ENCODE data around the gene TCEA3. TPM values are rescaled to one million over a fixed set of nuclear protein-coding genes. Genes with fewer than 3 reads are reported as not detected.

The TCEA3 gene
- total and polyA plus RNA-seq, 10 of the 15 experiments (the other 5 are each of a cell fraction or from before 2014, with no cell fraction given), result 0.06 to 0.23 (median 0.08) TPM; not detected in 7

DNA sequence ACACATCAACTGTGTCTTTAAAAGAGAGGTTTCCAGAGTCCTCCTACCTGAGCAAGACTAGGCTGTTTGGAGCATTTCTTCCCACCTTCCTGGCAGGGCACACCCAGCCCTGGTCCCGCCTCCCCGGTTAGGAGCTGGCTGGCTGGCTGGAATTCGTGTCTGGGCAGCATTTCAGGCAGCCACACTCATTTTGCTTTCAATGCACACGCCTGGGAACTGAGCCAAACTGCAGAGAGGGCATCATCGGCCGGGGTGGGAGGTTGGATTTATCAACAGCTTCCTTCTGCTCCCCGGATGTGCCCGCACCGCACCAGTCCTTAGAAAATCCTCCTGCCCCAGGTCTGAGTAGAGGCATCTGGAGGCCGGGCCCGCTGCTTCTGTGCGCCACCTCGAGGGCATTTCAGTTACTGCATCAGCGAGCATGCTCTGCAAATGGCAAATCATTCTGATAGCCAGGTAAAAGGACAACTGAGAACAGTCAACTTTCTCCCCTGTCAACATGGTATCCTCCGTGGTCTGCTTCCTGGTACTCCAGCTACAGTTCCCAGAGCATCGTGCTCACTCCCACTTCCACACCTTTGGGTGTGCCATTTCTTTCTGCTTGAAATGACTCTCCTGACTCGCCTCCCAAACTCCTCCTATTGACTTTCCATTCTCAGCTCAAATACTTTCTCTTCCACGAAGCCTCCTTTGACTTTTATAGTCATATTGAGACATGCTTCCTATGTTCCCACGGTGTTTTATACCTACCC, 20.6 kb downstream of the TCEA3 start:
- H3K4me2 ChIP-seq (ENCODE audit: control insufficient read depth, insufficient read depth), result peak overlapping the region; percentile 68
- H3K27ac ChIP-seq (ENCODE audit: control insufficient read depth, insufficient read depth), result no peak overlapping the region
- H3K9ac ChIP-seq (ENCODE audit: control insufficient read depth, insufficient read depth, low read length), result no peak overlapping the region
- H2AFZ ChIP-seq (ENCODE audit: control insufficient read depth, low read depth, low read length), result peak overlapping the region; percentile 72
- POLR2A ChIA-PET, result no interaction called here
- SMC1A ChIA-PET (ENCODE audit: uncharacterized antibody, unreplicated experiment), result interaction anchor here (0.6 to 2.7 kb wide), 13 partner anchors 9 to 356 kb away, joined by 3 to 11 read pairs (median 3); no protein-coding TSS in a partner anchor
- no peaks in the 10 kb centered on the region for H4K20me1 ChIP-seq (ENCODE audit: control insufficient read depth, insufficient read depth)
- peak; percentile 98 for ATAC-seq
- no peak for TF ChIP-seq NFIC (IDR thresholded peaks at IDR 0.05; ENCODE audit: low read depth, low read length)
- TF ChIP-seq SMC3 (IDR thresholded peaks at IDR 0.05; ENCODE audit: borderline replicate concordance, low read length), result peak; percentile 86
- TF ChIP-seq ZSCAN29 (IDR thresholded peaks at IDR 0.05), result no peak
- 0 out of 2 replicates have a peak, but pooled peaks have one; percentile 39 for TF ChIP-seq TCF12 (IDR thresholded peaks at IDR 0.05; ENCODE audit: low read depth, low read length)
- TF ChIP-seq ESRRA (IDR thresholded peaks at IDR 0.05; ENCODE audit: low read length), result no peak
- no peak for TF ChIP-seq NFXL1 (IDR thresholded peaks at IDR 0.05; ENCODE audit: borderline replicate concordance)
- peak; percentile 62; the same call in 1 of the 2 replicates for TF ChIP-seq SMARCA5 (IDR thresholded peaks at IDR 0.05)
- TF ChIP-seq IKZF1 (conservative IDR thresholded peaks at IDR 0.05), result 0 out of 2 replicates have a peak, but pooled peaks have one; percentile 22
- TF ChIP-seq EP300 (IDR thresholded peaks at IDR 0.05; ENCODE audit: borderline replicate concordance in 1 of 2, control insufficient read depth in 1 of 2, low read depth in 2 of 2, low read length in 2 of 2), result no peak
- peak; percentile 89 for TF ChIP-seq RAD21 (IDR thresholded peaks at IDR 0.05; ENCODE audit: insufficient read depth, low read depth, low read length)
- TF ChIP-seq HDGF (IDR thresholded peaks at IDR 0.05), result no peak
- TF ChIP-seq, protein P1, sequence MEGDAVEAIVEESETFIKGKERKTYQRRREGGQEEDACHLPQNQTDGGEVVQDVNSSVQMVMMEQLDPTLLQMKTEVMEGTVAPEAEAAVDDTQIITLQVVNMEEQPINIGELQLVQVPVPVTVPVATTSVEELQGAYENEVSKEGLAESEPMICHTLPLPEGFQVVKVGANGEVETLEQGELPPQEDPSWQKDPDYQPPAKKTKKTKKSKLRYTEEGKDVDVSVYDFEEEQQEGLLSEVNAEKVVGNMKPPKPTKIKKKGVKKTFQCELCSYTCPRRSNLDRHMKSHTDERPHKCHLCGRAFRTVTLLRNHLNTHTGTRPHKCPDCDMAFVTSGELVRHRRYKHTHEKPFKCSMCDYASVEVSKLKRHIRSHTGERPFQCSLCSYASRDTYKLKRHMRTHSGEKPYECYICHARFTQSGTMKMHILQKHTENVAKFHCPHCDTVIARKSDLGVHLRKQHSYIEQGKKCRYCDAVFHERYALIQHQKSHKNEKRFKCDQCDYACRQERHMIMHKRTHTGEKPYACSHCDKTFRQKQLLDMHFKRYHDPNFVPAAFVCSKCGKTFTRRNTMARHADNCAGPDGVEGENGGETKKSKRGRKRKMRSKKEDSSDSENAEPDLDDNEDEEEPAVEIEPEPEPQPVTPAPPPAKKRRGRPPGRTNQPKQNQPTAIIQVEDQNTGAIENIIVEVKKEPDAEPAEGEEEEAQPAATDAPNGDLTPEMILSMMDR (IDR thresholded peaks at IDR 0.05 in 2 of 3, conservative IDR thresholded peaks at IDR 0.05 in 1 of 3; ENCODE audit: control insufficient read depth in 2 of 3, extremely low read depth in 1 of 3, insufficient read depth in 1 of 3, low read depth in 3 of 3, low read length in 3 of 3), result peak; percentile 94 to 99 (median 95); a peak in 5 of 6 replicates
- peak; percentile 75 for TF ChIP-seq YY1 (IDR thresholded peaks at IDR 0.05; ENCODE audit: low read depth, low read length)
- H3K36me3 ChIP-seq (ENCODE audit: control insufficient read depth in 2 of 2, insufficient read depth in 2 of 2, low read length in 1 of 2), result no peaks in the 10 kb centered on the region
- no peaks in the 10 kb centered on the region for H3K79me2 ChIP-seq (ENCODE audit: control insufficient read depth, insufficient read depth, low read length)
- intact Hi-C loops (cut with micrococcal nuclease; ENCODE audit: unreplicated experiment) (loop anchor here (5.0 kb wide), 4 partner anchors 62 to 427 kb away; partner anchors contain the start of genes HNRNPR and HTR1D), in situ Hi-C loops (cut with MboI) (no loop called here)
- H3K9me3 ChIP-seq (replicated peaks; ENCODE audit: control insufficient read depth, insufficient read depth, low read length), result no peaks in the 10 kb centered on the region
- 11% methylated on average over 19 of the region's 19 CpGs for WGBS (ENCODE audit: insufficient coverage, insufficient replicate concordance, low lambda C conversion rate, missing lambda C conversion rate)
- DNase-seq (ENCODE audit: low read depth, low spot score), result peak; percentile 16
- RAD21 ChIA-PET (ENCODE audit: unreplicated experiment), result interaction anchor here (0.9 to 1.3 kb wide), 4 partner anchors 35 to 219 kb away, joined by 3 to 4 read pairs (median 4); no protein-coding TSS in a partner anchor
- CTCF ChIA-PET, result interaction anchor here (0.6 to 3.1 kb wide), 28 partner anchors 8 to 983 kb away, joined by 3 to 17 read pairs (median 4); no protein-coding TSS in a partner anchor
- no TSS peak for BruUV-seq (replicated peaks)
- H3K4me1 ChIP-seq (ENCODE audit: control insufficient read depth, insufficient read depth, low read length), result 0 out of 2 replicates have a peak, but pooled peaks cover 5% of the 10 kb centered on the region
- peak; percentile 91 for FAIRE-seq
- peaks cover 1 to 3% of the 10 kb centered on the region in 2 experiments; a peak in 2 of 4 replicates for H3K27me3 ChIP-seq (replicated peaks in 1 of 2; ENCODE audit: control insufficient read depth in 2 of 2, insufficient read depth in 2 of 2, low read length in 1 of 2)
- H3K4me3 ChIP-seq, result no peak overlapping the region
